H9 (cell line): Measurements from ENCODE around the gene AKT1. TPM values are rescaled to one million over a fixed set of nuclear protein-coding genes. Genes with fewer than 3 reads are reported as not detected.

Source experiments
- DNase-seq: peaks from one replicate; pipeline ENCODE4 v3.0.0-alpha.2; 2017
- H2AFZ ChIP-seq: one replicate; pipeline ENCODE4 v1.6.1; 2013; ENCODE audit warnings: mild to moderate bottlenecking, low read length, control low read depth, moderate library complexity
- H2AK5ac ChIP-seq: 2 replicates; pipeline ENCODE4 v1.6.1; 2013; ENCODE audit warnings: low read length, control low read depth, mixed read lengths; ENCODE audit not compliant: insufficient read length
- H2BK120ac ChIP-seq: one replicate; pipeline ENCODE4 v1.6.1; 2013; ENCODE audit warnings: low read depth, mild to moderate bottlenecking, low read length, control low read depth, inconsistent platforms; ENCODE audit not compliant: poor library complexity, severe bottlenecking
- H2BK12ac ChIP-seq: 2 replicates; pipeline ENCODE4 v1.6.1; 2013; ENCODE audit warnings: low read length, control low read depth, mixed read lengths, low read depth; ENCODE audit not compliant: insufficient read length
- H2BK15ac ChIP-seq: 2 replicates; pipeline ENCODE4 v1.6.1; 2013; ENCODE audit warnings: low read depth, low read length, control low read depth
- H2BK20ac ChIP-seq: one replicate; pipeline ENCODE4 v1.6.1; 2013; ENCODE audit warnings: low read depth, mild to moderate bottlenecking, low read length, control low read depth, inconsistent platforms; ENCODE audit not compliant: poor library complexity, severe bottlenecking
- H2BK5ac ChIP-seq: 2 replicates; pipeline ENCODE4 v1.6.1; 2013; ENCODE audit warnings: low read length, control low read depth, mixed read lengths; ENCODE audit not compliant: insufficient read length
- H3K14ac ChIP-seq: 2 replicates; pipeline ENCODE4 v1.6.1; 2013; ENCODE audit warnings: low read length, control low read depth; ENCODE audit not compliant: insufficient read depth
- H3K18ac ChIP-seq: 2 replicates; pipeline ENCODE4 v1.6.1; 2013; ENCODE audit warnings: low read depth, mild to moderate bottlenecking, mixed read lengths, low read length, control low read depth; ENCODE audit not compliant: insufficient read length
- H3K23ac ChIP-seq: 2 replicates; pipeline ENCODE4 v1.6.1; 2013; ENCODE audit warnings: low read length, control low read depth, mixed read lengths, low read depth; ENCODE audit not compliant: insufficient read length
- H3K23me2 ChIP-seq: 2 replicates; pipeline ENCODE4 v1.6.1; 2013; ENCODE audit warnings: low read depth, mild to moderate bottlenecking, mixed read lengths, low read length, control low read depth; ENCODE audit not compliant: insufficient read length, poor library complexity, severe bottlenecking
- H3K27ac ChIP-seq: 2 replicates; pipeline ENCODE4 v1.5.1; 2013; ENCODE audit warnings: low read length, control low read depth, mixed read lengths, low read depth; ENCODE audit not compliant: insufficient read length
- H3K27me3 ChIP-seq: 2 replicates; pipeline ENCODE4 v1.6.1; 2013; ENCODE audit warnings: low read length, control low read depth, inconsistent platforms; ENCODE audit not compliant: insufficient read depth
- H3K4ac ChIP-seq: 2 replicates; pipeline ENCODE4 v1.6.1; 2013; ENCODE audit warnings: low read depth, mild to moderate bottlenecking, control low read depth, inconsistent platforms, low read length, moderate library complexity
- H3K4me1 ChIP-seq: 2 replicates; pipeline ENCODE4 v1.6.1; 2013; ENCODE audit warnings: low read length, control low read depth, inconsistent platforms; ENCODE audit not compliant: insufficient read depth
- H3K4me2 ChIP-seq: 2 replicates; pipeline ENCODE4 v1.6.1; 2013; ENCODE audit warnings: low read length, control low read depth, mixed read lengths; ENCODE audit not compliant: insufficient read length, insufficient read depth
- H3K56ac ChIP-seq: 2 replicates; pipeline ENCODE4 v1.6.1; 2013; ENCODE audit warnings: low read depth, mild to moderate bottlenecking, mixed read lengths, low read length, control low read depth; ENCODE audit not compliant: insufficient read length
- H3K79me1 ChIP-seq: 2 replicates; pipeline ENCODE4 v1.6.1; 2013; ENCODE audit warnings: low read depth, mild to moderate bottlenecking, moderate library complexity, low read length, control low read depth, inconsistent platforms; ENCODE audit not compliant: insufficient read depth, poor library complexity, severe bottlenecking
- H3K79me2 ChIP-seq: 2 replicates; pipeline ENCODE4 v1.6.1; 2013; ENCODE audit warnings: low read length, control low read depth, inconsistent platforms; ENCODE audit not compliant: insufficient read depth
- H3K9ac ChIP-seq: 2 replicates; pipeline ENCODE4 v1.6.1; 2013; ENCODE audit warnings: low read length, control low read depth, mixed read lengths; ENCODE audit not compliant: insufficient read length; ENCODE audit errors: extremely low read depth
- H3K9me3 ChIP-seq: one replicate; pipeline ENCODE4 v1.6.1; 2013; ENCODE audit warnings: low read depth, low read length, inconsistent platforms; ENCODE audit not compliant: control insufficient read depth
- H3T11ph ChIP-seq: one replicate; pipeline ENCODE4 v1.6.1; 2013; ENCODE audit warnings: mild to moderate bottlenecking, low read length, control low read depth, inconsistent platforms
- H4K20me1 ChIP-seq: one replicate; pipeline ENCODE4 v1.6.1; 2013; ENCODE audit not compliant: control insufficient read depth, insufficient read length, insufficient read depth
- H4K5ac ChIP-seq: 2 replicates; pipeline ENCODE4 v1.6.1; 2013; ENCODE audit warnings: low read depth, mild to moderate bottlenecking, mixed read lengths, low read length, control low read depth; ENCODE audit not compliant: insufficient read length
- H4K8ac ChIP-seq: replicated peaks from 2 replicates; pipeline ENCODE4 v1.6.1; 2013; ENCODE audit warnings: low read length, control low read depth, mixed read lengths, low read depth; ENCODE audit not compliant: insufficient read length
- H4K91ac ChIP-seq: 2 replicates; pipeline ENCODE4 v1.6.1; 2013; ENCODE audit warnings: low read depth, mild to moderate bottlenecking, moderate library complexity, mixed read lengths, low read length, control low read depth; ENCODE audit not compliant: insufficient read length
- H3K27ac Mint-ChIP-seq, 3 experiments: 2 replicates in 2 of 3; 3 replicates in 1 of 3; pipeline ENCODE4 v1.8.0; 2020 to 2021; ENCODE audit warnings: mixed read lengths in 3 of 3, mild to moderate bottlenecking in 1 of 3, moderate library complexity in 1 of 3
- H3K27me3 Mint-ChIP-seq: 2 replicates; pipeline ENCODE4 v1.8.0; 2021; ENCODE audit warnings: low read depth, mild to moderate bottlenecking, moderate library complexity, mixed read lengths
- H3K36me3 Mint-ChIP-seq, 3 experiments: 2 replicates in 2 of 3; 3 replicates in 1 of 3; pipeline ENCODE4 v1.8.0; 2020 to 2021; ENCODE audit warnings: low read depth in 3 of 3, mixed read lengths in 3 of 3; ENCODE audit not compliant: insufficient read depth in 1 of 3
- H3K4me1 Mint-ChIP-seq, 2 experiments: 2 replicates each; pipeline ENCODE4 v1.8.0; 2020; ENCODE audit warnings: mixed read lengths in 2 of 2
- H3K4me3 Mint-ChIP-seq, 2 experiments: 2 replicates in 1 of 2; 3 replicates in 1 of 2; pipeline ENCODE4 v1.8.0; 2020 to 2021; ENCODE audit warnings: mild to moderate bottlenecking in 2 of 2, mixed read lengths in 2 of 2, moderate library complexity in 1 of 2
- H3K9me3 Mint-ChIP-seq, 2 experiments: 2 replicates in 1 of 2; 3 replicates in 1 of 2; pipeline ENCODE4 v1.8.0; 2020; ENCODE audit warnings: mild to moderate bottlenecking in 2 of 2, mixed read lengths in 2 of 2, moderate library complexity in 1 of 2
- CTCF ChIP-seq: fragments of 200-600 bp; sonication (generic); conservative IDR thresholded peaks from 3 replicates; pipeline ENCODE4 v1.8.0; 2021; ENCODE audit warnings: antibody characterized with exemption, mild to moderate bottlenecking
- WGBS: extraction: QIAGEN DNeasy Blood & Tissue Kit; methylation state at CpG from one replicate; pipeline ENCODE4 v1.1.7; 2013; ENCODE audit warnings: missing lambda C conversion rate, low lambda C conversion rate, mixed read lengths; ENCODE audit not compliant: insufficient read length; ENCODE audit errors: extremely low coverage; 5-methylcytosine and 5-hydroxymethylcytosine counted together
- total RNA-seq: library from RNA; stranded (reverse); gene quantifications from 2 replicates; pipeline ENCODE4 v1.2.1, GENCODE V29; 2021

AKT1 gene
- total RNA-seq, 1 experiment from 2014 or later: 101 TPM

GRCh38 chr14:104782086-104782807 is 13.3 kb downstream of the AKT1 start:
- Mint-ChIP-seq H3K4me3 (no peak overlapping the region), H3K27me3 (no peaks in the 10 kb centered on the region), H3K9me3 (no peaks in the 10 kb centered on the region), H3K27ac (no peak overlapping the region), H3K4me1 (no peaks in the 10 kb centered on the region), H3K36me3 (peaks cover 0 to 6% (median 0%) of the 10 kb centered on the region in 3 experiments; a peak in 2 of 7 replicates)
- no peaks in the 10 kb centered on the region for H3K79me1 ChIP-seq
- no peaks in the 10 kb centered on the region for H3K79me2 ChIP-seq
- no peak overlapping the region for H2BK120ac ChIP-seq
- H3K4me1 ChIP-seq: no peaks in the 10 kb centered on the region
- no peak overlapping the region for H4K8ac ChIP-seq
- no peak overlapping the region for H3T11ph ChIP-seq
- H3K23me2 ChIP-seq: no peaks in the 10 kb centered on the region
- no peak overlapping the region for H4K5ac ChIP-seq
- H3K4me2 ChIP-seq: no peak overlapping the region
- no peak overlapping the region for H2BK12ac ChIP-seq
- no peak overlapping the region for H2AFZ ChIP-seq
- H2AK5ac ChIP-seq: no peak overlapping the region
- no CpG with 5 or more reads among the region's 28 CpGs for WGBS
- no peaks in the 10 kb centered on the region for H3K27me3 ChIP-seq
- no peak overlapping the region for H2BK5ac ChIP-seq
- H2BK15ac ChIP-seq: no peak overlapping the region
- no peak overlapping the region for H3K18ac ChIP-seq
- H4K91ac ChIP-seq: no peak overlapping the region
- no peak overlapping the region for H3K14ac ChIP-seq
- H3K23ac ChIP-seq: no peak overlapping the region
- no peak overlapping the region for H3K56ac ChIP-seq
- DNase-seq: no peak
- no peak overlapping the region for H3K27ac ChIP-seq
- no peak overlapping the region for H3K4ac ChIP-seq
- no peaks in the 10 kb centered on the region for H4K20me1 ChIP-seq
- H3K9ac ChIP-seq: no peak overlapping the region
- H3K9me3 ChIP-seq: no peaks in the 10 kb centered on the region
- TF ChIP-seq CTCF: no peak
- H2BK20ac ChIP-seq: no peak overlapping the region
